ENCODE results near the gene MAP3K5.

Gene MAP3K5

DNA sequence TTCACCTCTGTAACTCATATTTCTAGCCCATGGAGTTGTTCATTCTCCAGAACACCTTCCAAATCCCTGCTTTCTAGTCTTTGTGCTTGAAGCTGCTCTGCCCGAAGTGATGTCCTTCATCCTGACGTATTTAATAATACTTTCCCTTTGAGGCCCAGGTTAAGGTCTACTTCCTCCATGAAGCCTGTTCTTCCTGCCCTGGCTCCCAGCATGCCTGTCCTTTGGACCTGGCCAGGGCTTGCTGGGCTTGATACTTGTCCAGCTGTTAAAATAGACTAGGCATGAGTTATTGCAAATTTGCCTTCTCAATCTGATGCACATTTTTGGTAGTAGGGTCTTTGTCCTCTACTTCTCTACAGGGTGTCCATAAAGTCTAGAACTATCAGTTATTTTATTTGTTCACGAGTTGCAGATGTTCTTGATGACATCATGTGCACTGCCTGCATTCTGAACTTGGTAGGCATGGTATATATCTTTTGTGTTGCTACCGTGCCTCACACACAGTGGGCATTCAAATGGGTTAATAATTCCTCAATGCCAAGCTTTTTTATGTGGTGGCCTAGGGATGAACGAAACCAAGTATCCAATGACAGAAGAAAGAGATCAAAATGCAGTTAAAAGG, 239.0 kb downstream of the MAP3K5 start:
- no peak for DNase-seq

DNA sequence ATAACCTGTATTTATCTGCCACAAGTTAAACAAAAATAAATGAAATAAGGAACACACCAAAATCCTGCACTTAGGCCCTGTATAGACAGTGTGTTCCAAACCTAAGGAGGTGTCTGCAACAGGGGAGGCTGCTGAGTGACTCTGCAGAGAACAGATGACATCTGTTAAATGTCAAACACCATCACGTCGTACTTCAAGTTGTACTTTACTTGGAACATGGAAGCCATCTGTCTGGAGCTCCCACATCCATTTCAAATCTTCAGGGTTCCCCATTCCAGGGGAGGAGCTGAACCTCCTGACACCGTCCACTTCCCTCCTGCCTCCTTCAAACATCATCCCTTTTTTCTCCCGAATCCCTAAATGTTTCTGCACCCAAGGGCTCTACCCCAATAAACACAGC, 240.2 kb downstream of the MAP3K5 start:
- DNase-seq = no peak

DNA sequence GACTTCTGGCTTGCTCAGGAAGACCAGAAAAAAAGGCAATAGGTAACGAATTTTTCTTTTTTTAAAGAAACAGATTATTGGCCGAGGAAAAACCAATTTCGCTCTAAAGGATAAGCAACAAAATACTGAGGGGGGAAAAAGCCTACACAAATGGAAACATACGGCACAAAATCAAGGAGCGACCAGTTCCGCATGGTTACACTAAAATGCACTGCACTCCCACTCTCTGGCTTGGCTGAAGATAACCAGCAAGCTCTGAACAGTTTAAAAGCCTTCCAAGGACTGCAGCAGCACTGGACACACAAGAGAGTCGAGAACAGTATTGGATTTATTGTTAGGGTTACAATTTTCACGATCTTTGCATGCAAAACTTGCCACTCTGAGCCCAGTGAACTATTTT, 241.2 kb downstream of the MAP3K5 start:
- no peak for DNase-seq

DNA sequence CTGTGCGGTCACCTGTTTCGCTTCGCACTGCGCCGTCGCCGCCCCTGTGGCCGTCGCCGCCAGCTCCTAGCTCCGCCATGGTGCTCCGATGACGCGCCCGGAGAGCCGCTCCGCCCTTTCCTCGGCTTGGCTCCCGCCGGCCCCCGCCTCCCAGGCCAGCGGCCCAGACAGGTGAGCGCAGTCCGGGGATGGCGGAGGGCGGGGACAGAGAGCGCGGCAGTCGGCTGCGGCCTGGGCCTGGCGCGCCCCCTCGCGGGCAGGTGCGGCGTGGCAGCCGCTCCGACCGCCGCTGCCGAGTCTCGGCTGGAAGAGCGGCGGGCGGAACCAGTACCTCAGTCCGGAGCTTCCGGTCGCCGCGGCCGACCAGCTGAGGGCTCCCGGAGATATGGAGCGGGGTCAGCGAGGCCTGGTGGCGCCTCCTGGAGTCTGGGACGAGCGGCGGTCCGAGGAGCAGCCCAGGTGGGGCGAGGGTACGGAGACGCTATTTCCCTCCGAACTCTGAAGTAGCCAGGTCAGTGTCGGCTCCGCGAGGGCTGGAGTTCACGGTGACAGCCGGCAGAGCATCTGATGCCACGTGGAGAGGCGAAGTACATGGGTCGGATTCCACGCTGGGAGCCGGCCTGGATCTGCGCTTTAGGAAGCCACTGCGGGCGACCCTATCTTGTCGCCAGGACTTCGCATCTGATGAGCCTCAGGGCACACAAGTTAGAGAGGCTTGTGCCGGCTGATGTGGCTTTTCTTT, 241.8 kb downstream of the MAP3K5 start, which contains the start of gene MAP7:
MAP7 (minus strand) TSS at position 93 of the 742 bp plus-strand sequence; CDS start at position 79, 14 bp downstream.
- DNase-seq = peak; percentile 68

DNA sequence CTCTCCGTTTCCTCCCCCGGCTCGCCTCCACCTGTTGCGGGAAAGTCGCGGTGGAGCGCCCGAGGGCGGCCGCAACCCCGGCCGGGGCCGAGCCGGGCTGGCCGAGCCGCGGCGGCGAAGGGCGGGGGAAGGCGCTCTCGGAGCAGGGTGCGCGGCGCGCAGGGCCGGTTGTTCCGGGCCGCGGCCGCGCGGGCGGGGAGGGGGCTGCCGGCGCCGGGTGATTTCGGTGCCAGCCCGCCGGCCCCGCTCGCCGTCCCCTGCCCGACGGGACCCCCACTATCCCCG, 242.3 kb downstream of the MAP3K5 start:
- DNase-seq = peak; percentile 19

DNA sequence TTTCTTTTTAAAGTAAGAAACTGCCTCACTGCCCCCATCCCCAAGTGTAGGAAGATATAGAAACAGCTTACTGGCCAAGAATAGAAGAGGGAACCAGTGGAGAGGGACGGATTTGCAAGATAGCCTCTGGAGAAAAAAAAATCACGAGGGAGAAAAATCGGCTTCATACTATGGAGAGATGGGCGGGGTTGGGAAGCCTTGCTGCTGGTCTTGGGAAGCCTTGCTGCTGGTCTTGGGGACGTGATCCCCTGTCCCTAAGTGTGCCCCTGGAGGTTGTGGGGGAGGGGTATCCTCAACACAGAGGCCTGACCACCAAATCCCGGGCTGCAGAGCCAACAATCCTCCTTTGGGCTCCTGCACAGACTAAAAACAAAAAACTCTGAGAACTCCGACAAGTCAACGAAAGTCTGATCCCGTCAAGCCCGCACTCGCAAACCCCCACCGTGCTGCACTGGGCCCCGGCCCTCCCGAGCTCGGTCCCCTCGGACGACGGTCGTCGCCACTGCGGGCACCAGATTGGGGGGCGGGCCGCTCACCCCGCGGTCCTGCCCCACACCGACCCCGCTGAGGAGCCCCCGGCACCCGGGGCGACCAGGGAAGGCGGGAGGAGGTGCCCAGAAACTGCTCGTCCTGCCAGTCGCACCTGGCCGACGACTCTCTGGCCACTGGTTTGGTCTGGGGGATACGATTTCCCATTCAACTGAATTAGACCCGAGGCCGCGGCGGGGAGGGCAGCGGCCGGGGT, 242.8 kb downstream of the MAP3K5 start:
- no peak for DNase-seq

DNA sequence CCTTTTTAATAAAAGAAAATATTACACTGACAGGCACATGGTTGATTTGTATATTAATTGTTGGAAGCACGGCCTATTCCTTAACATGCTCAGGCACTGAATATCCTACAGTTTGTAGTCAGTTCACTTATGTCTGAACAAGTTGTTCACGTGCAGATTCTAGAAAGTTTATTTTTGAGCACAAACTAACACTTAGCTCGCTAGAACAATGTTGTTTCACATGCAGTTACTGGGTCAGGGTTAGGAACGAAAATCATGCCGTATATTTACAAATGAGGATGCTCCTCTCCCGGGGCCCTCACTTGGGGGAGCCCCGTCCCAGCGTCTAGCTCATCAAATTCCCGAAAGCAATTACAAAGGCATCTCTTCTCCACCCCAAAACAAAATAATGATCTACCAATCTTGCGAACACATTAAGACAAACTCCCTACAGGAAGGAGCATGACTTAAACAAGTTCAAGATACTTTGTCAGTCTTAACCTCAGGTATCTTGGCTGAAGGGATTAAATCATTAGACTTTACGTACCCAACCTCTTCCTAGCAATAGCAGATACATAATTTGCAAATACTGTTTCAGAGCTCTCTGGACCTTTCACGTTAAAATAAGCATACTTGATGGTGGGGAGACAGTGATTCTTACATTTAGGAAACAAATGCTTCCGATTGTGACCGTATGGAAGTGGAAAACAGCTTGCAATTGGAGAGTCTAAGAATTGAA, 243.5 kb downstream of the MAP3K5 start:
- no peak for DNase-seq

DNA sequence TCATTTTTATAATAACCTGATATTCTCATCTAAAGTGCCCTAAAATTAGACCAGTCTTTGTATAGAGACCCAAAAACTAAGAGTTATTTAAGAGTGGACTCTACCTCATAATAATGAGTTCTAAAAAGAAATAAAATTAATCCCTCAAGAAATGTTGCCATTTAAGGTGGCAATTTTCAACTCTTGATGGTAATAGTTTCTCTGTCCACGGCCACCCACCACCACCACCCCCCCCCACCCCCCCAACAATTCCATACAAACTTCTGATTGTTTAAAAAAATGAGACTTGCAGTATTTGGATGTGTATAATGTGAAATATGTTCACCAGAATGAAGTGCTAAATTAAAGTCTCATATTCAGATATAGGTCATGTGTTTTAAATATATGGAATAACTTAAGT, 244.4 kb downstream of the MAP3K5 start:
- DNase-seq = no peak

DNA sequence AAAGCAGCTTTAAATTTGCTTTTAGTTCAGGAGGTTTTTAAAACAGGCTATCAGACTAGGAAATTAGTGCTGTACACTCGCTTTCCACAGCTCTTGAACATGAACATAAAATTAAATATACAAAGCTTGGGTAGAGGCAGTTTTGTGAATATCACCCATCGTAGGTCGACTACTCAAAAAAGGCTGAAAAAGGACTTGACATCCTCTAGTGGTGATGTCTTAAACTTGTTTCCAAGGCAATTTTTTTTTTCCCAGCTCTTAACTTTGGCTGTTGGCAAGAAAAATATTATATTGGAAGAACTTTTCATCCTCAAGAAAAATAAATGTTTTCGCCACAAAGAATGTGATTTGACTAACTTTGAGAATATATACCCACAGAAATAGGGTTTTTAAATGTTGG, 244.9 kb downstream of the MAP3K5 start:
- DNase-seq = no peak

DNA sequence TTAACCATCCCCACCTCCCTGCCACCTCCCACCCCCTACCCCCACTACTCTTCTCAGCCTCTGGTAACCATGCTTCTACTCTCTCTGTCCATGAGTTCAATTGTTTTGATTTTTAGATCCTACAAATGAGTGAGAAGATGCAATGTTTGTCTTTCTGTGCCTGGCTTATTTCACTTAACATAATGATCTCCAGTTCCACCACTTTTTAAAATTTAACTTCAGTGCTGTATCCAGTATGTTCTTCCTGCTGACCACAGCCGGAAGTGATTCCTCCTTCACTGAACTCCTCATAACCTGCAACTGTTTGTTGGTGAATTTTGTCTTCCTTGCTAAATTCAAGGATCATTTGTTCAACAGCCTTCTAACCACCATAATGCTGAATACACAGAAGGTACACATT, 245.9 kb downstream of the MAP3K5 start:
- DNase-seq = no peak

DNA sequence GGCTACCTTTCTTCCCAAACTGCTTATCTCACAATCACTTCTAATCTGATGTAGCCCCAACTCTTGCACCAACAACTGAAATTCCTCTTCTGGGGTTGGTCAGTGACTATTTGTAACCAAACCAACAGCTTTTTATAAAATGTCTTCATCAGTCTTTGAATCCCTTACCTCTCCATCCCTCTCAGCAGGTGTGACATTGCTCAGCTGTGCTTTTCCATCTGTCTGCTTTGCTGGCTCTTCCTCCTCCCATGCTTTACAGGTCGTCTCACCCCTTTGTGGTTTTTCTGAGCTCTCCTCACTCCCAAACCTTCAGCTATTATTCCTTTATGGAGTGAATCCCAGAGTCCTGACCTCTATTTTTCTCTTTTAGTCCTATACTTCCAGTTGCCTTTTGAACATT, 248.0 kb downstream of the MAP3K5 start:
- DNase-seq = no peak

DNA sequence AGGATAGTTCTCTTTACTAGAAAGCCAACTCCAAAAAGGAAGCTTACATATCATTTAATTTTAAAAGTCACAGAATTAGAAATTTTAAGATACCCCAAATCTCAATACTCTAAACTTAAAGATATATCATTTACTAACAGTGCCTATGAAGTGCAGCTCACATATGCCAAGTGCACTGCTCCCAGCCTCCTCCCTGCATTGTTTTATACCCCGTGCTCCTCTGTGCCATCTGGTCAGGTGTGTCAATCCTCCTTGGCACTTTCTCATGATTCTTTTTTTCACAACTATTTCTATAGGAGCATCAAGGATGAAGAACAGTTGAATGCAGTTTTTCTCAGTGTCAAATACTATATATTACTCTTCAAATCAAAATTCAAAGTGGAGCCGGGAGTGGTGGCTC, 250.9 kb downstream of the MAP3K5 start:
- DNase-seq = no peak

DNA sequence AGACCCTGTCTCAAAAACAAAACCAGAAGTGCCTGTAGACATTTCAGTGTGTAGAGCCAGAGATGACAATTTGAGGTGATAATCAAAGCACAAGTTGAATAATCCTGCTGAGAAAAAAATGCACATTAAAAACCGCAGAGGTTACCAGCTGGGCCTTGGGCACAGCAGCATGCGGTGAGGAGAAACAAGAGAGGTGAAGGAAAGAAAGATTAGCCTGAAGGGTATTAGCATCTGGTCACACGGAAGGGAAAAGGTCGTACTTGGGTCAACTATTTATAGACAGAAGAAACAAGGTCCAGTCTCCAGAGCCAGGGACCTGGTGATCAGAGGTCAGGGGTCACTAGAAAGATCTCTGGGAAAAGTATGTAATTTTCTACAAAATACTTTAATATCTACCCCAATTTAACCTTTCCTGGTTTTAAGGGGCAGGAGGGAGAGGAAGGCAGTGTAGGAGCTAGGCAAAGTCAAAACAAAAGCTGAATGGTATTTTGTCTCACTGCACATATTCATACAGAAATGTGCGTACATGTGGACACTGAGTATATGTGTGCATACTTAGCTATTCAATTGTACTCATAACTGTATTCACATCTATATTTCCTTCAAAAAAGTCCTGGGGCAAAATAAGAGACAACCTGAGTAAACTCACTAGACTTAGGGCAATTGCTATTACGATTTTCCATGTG, 252.2 kb downstream of the MAP3K5 start:
- no peak for DNase-seq

DNA sequence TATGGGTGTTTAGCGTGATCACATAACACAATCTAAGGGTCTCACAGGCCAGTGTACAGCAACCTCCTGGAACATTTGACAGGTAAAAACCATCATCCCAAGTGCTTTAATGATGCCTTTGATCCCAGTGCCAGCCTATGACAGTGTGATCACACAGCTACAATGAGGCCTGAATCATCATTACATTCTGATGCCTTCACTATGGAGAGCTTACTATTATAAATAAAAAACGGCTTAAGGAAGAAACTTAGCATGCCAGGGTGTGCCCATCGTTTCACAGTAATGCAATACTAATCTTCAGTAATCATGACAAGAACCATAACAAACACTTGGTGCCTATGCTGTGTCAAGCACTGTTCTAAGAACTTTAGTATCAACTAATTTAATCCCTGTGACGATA, 253.4 kb downstream of the MAP3K5 start:
- no peak for DNase-seq

DNA sequence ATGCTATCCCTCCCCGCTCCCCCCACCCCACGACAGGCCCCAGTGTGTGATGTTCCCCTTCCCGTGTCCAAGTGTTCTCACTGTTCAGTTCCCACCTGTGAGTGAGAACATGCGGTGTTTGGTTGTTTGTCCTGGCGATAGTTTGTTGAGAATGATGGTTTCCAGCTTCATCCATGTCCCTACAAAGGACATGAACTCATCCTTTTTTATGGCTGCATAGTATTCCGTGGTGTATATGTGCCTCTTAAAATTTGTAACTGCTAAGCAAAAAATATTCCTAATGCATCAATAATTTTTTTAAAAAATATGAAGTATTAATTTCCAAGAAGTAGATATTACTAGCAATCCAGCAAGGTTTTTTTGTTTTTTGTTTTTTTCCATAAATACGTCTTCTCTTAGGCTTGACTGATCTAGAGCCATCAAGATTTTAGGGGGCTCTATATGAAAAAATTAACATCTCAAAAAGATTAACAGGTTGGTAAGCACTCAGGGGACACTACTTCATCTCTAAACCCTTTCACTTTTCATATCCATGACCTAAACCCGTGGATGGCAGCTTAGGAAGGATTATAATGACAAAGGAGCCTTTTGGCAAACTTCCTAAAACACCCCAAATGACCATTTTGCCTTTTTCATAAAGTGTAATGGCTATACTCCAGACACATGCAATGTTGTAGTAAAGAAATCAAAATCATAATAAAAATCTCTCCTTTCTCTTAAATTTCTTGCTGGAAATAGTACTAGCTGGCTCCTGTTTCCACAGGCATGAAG, 256.2 kb downstream of the MAP3K5 start:
- no peak for DNase-seq

DNA sequence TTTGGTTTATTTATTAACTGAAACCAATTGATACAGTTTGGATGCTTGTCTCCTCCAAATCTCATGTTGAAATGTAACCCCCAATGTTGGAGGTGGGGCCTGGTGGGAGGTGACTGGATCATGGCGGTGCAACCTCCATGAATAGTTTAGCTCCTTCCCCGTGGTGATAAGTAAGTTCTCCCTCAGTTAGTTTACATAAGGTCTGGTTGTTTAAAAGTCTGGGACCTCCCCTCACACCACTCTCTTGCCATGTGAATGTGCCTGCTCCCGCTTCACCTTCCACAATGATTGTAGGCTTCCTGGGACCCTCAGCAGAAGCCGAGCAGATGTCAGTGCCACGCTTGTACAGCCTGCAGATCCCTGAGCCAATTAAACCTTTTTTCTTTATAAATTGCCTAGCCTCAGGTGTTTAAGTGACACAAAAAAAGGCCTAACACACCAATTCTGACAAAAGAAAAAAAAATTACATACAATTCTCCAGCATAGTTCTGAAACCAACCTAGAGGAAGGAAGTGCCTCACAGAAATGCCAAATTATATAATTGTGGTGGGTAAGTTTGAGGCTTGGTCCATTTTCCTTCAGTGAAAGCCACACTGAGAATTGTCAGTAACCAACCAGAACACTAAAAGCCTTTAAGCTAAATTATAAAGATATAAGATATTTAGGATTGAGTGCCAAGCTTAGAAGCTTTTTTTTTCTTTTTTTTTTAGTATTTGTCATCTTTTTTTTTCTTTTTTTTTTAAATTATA, 257.1 kb downstream of the MAP3K5 start:
- DNase-seq = no peak

DNA sequence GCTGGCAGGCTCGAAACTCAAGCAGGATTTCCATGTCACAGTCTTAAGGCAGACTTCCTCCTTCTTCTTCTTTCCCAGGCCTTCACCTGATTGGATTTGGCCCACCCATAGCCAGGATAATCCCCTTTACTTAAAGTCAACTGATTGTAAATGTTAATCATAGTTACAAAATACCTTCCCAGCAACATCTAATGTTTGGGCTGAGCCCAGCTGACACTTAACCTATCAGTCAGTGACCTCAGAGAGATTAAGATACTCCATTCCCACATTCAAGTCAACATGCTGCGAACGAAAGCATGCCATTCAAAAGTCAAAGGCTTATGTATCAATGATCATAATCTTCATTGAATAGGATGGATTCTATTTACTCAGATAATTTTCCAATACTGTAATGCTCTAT, 258.0 kb downstream of the MAP3K5 start:
- DNase-seq = no peak

DNA sequence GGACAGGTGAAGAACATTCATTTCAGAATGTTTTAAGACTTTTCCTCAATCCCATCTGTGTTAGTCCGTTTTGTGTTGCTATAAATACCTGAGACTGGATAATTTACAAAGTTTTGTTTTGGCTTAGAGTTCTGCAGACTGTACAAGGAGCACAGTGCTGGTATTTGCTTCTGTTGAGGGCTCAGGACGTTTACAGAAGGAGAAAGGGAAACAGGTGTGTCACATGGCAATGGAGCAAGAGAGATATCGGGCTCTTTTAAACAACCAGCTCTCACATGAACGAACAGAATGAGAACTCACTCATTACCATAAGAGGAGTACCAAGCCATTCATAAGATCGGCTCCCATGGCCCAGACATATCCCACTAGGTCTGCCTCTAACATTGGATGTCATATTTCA, 258.8 kb downstream of the MAP3K5 start:
- DNase-seq = no peak

DNA sequence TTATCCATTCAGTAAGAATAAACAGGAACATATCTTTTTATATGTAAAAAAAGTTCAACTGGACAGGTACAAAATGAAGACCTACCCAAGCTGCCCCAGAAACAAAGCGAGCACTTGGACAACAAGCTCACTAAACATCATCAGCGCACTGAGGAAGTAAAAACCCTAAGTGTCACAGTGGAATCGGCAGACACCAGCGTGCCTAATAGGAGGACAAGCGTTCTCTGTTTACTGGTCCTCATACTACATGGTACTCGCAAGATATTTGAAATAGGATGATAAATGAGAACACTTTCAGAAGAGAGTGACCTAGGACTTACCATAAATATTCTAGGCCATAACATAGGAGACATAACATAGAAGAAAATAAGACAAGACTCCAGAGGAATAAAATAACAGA, 260.2 kb downstream of the MAP3K5 start:
- DNase-seq = no peak

DNA sequence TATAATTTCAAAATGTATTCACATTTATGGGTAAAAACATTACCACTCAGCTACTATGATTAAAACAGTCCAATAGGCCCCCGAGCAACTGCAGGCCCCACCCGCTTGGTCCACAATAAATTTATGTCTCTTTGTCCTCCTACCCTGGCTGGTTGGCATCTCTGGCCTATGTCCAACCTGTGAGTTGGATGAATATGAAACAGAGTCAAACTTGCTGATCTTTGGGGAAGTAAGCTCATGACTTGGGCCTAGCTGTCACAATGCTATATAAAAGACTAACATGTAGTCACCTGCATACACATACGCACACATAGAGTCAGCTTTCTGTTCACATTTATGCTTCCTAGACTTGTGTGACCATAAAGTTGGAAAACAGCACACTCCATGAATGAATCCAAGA, 262.6 kb downstream of the MAP3K5 start:
- no peak for DNase-seq

DNA sequence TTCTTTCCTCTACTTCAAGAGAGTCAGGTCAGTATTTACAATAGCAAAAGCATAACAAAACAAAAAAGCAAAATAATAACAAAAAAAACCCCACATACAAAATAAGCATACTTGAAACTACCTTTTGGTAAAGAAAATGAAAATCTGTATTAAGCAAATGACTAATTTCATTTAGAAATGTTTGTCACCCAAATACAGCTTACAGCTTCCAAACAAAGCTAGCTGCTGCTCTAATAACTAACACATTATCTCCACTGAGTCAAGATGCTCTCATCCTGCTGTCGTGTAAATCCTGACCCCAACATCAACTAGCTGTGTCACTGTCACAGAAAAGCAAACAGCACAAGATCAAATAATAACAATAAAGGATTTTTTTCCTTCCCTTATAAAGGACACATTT, 263.8 kb downstream of the MAP3K5 start:
- DNase-seq = no peak

DNA sequence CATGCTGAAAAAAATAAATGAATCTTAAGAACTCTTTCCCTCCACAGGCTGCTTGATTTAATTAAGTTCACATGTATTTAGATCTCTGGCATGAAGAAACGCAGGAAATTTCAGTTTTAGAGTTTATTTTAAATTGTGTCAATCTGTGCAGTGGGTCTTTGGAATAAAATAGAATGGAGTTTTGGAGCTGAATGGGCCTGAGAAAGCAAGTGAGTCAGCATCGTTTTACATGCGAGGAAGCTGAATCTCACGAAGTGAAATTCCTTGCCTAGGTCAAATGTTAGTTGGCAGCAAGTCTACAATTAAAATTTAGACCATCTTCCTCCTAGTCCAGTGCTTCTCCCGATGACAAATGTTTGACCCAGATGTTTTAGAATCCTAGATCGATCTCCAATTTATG, 264.4 kb downstream of the MAP3K5 start:
- no peak for DNase-seq

Data from activated CD8-positive, alpha-beta memory T cell treated with anti-CD3 and anti-CD28 coated beads, Interleukin-2, amount 50 U/mL, for 4 hours (primary cell).